Measurements from ENCODE around the gene ASB9. TPM values are rescaled to one million over a fixed set of nuclear protein-coding genes. Genes with fewer than 3 reads are reported as not detected.

Gene ASB9
- total RNA-seq, 4 donors from 2014 or later: 1.9 to 4.0 (median 2.7) TPM

DNA sequence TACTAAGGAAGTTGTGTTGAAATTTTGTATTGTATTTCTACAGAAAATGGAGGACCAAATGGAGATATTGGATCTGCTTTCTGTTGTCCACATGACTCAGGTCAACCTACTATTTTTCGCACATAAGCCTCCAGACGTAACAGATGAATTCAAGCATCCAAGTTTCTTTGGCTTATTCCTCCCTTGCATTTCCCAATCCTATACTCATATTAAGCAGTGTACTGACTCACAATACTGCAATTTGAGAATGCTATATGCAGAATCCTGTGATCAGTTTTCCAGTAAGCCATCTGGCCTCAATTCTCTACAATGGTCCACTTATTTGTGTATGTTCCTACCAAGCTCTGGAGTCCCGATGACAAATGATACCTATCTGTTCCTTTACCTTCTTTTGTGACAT, 75.7 kb downstream of the ASB9 start:
- DNase-seq (ENCODE audit: low spot score) (no peak), ATAC-seq (ENCODE audit: low FRiP score) (no peak)
- TF ChIP-seq, protein P1, sequence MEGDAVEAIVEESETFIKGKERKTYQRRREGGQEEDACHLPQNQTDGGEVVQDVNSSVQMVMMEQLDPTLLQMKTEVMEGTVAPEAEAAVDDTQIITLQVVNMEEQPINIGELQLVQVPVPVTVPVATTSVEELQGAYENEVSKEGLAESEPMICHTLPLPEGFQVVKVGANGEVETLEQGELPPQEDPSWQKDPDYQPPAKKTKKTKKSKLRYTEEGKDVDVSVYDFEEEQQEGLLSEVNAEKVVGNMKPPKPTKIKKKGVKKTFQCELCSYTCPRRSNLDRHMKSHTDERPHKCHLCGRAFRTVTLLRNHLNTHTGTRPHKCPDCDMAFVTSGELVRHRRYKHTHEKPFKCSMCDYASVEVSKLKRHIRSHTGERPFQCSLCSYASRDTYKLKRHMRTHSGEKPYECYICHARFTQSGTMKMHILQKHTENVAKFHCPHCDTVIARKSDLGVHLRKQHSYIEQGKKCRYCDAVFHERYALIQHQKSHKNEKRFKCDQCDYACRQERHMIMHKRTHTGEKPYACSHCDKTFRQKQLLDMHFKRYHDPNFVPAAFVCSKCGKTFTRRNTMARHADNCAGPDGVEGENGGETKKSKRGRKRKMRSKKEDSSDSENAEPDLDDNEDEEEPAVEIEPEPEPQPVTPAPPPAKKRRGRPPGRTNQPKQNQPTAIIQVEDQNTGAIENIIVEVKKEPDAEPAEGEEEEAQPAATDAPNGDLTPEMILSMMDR (IDR thresholded peaks at IDR 0.05): no peak

Other genes with a start within 250 kb of the ASB9 start
- not detected for gene ASB11, start 45.6 kb upstream of the ASB9 start, total RNA-seq
- 10 to 100 TPM; 11.8 to 30.7 (median 15.7) TPM for gene PIGA, start 65.4 kb upstream of the ASB9 start, total RNA-seq
- gene VEGFD, start 114.3 kb upstream of the ASB9 start, total RNA-seq: 10 to 100 TPM in 1 of 4 donors, 1 to 10 TPM in 3; 1.1 to 28.8 (median 6.3) TPM
- 10 to 100 TPM in 3 of 4 donors, 1 to 10 TPM in 1; 9.8 to 54.7 (median 25.0) TPM for gene PIR, start 223.2 kb upstream of the ASB9 start, total RNA-seq
- 10 to 100 TPM in 1 of 4 donors, 1 to 10 TPM in 3; 1.7 to 12.9 (median 2.8) TPM for gene BMX, start 230.7 kb upstream of the ASB9 start, total RNA-seq